IPS-18c (cell line): ENCODE measurements around the gene IRF8.
"Not testable (repeated sequence)": the region's sequence is repeated elsewhere in the genome, so short reads cannot be mapped to it uniquely, and the experiment has no call there.

Experiments used
- H3K4me3 ChIP-seq: 2 replicates; pipeline ENCODE4 v1.7.0; 2013; ENCODE audit warnings: low read depth, mild to moderate bottlenecking, low read length, moderate library complexity; ENCODE audit not compliant: insufficient read depth
- H3K9me3 ChIP-seq: one replicate; pipeline ENCODE4 v1.6.1; 2013; ENCODE audit warnings: mild to moderate bottlenecking, low read length, moderate library complexity; ENCODE audit not compliant: control insufficient read depth, insufficient read depth

Gene IRF8

DNA sequence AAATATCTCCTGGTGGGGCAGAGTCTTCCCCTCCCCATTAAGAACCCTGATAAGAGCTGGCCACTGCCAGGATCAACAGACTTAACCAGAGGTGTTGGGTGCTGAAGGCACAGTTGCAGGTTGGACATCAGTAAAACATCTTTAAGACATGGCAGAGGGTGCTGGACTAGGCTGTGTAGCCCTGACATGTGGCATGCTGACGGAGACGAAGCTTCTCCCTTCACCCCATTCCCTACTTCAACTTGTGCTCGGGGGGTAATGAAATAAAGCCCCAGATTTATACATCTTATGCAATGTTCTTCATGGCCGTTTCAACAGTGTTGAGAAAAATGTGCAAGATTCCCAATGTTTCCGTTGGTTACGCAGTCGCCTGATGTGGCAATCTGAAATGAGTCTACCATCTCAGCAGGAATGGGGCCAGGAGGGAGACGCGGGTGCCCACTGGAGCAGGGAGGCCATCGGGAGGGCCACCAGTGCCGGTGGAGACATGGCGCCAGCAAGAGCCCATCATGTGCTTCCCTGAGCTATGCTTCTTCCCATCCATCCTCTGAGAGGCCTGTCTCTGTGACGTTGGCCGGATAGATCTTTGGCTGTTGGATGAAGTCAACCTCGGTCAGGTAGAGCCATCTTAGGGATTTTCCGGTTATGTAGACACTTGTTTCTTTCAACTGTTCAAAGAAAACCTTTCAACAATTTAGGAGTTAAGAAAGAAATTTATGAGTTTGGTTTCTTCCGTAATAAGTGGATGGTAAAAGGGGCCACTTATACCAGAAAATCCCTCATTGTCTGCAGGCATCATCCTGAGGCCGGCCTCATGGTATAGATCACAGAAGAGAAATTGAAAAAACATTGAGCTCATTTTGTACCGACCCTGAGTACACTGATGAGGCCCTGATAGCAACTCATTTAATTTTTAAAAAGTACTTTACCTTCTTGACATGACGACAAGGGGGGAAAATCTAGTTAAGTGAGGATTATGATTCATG, 6.4 kb downstream of the IRF8 start:
- H3K9me3 ChIP-seq, result no peaks in the 10 kb centered on the region
- no peak overlapping the region; the same call in 1 of the 2 replicates for H3K4me3 ChIP-seq

DNA sequence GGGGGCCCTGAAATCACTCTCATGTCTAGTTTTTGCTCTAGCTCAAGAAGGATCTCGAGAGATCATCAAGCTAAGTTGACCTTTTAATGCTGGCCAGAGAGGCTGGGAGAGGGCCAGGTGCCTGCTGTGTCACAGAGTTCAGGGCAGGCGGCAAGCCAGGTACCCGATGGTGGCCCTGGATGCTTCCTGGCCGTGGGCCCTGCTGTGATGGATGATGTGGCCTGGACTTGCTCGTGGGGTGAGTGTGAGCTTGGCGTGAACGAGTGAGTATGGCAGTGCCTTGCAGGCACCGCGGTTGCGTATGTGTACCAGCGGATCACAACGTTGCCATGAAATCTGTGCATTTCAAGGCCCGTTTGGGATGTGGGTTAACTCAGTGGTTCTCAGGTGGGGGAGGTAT, 7.4 kb downstream of the IRF8 start:
- H3K9me3 ChIP-seq, result no peaks in the 10 kb centered on the region
- no peak overlapping the region for H3K4me3 ChIP-seq

DNA sequence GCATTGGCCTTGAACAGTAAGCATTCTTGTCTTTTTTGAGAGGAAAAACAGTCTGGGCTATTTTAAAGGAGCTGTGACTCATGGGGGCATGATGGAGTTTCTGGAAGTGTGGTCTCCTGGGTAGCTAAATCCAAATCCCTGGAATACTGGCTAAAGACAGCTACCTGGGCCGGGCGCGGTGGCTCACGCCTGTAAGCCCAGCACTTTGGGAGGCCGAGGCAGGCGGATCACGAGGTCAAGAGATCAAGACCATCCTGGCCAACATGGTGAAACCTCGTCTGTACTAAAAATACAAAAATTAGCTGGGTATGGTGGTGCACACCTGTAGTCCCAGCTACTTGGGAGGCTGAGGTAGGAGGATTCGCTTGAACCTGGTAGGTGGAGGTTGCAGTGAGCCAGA, 8.3 kb downstream of the IRF8 start:
- not testable (repeated sequence) for H3K4me3 ChIP-seq, H3K9me3 ChIP-seq

- H3K4me3 ChIP-seq, result no peak overlapping the region
- no peaks in the 10 kb centered on the region for H3K9me3 ChIP-seq
These were observed 9.5 kb downstream of the IRF8 start for GRCh38 chr16:85908444-85908843.

GRCh38 chr16:85908889-85909589, 10.1 kb downstream of the IRF8 start:
- H3K4me3 ChIP-seq, result no peak overlapping the region

GRCh38 chr16:85909932-85910853, 11.2 kb downstream of the IRF8 start:
- Histone ChIP-seq H3K9me3 (no peaks in the 10 kb centered on the region), H3K4me3 (no peak overlapping the region)

More at GRCh38 chr16:85908889-85909589, 10.1 kb downstream of the IRF8 start:
- no peaks in the 10 kb centered on the region for H3K9me3 ChIP-seq

GRCh38 chr16:85910854-85911247, 11.9 kb downstream of the IRF8 start:
- H3K9me3 ChIP-seq, result no peaks in the 10 kb centered on the region
- no peak overlapping the region for H3K4me3 ChIP-seq

DNA sequence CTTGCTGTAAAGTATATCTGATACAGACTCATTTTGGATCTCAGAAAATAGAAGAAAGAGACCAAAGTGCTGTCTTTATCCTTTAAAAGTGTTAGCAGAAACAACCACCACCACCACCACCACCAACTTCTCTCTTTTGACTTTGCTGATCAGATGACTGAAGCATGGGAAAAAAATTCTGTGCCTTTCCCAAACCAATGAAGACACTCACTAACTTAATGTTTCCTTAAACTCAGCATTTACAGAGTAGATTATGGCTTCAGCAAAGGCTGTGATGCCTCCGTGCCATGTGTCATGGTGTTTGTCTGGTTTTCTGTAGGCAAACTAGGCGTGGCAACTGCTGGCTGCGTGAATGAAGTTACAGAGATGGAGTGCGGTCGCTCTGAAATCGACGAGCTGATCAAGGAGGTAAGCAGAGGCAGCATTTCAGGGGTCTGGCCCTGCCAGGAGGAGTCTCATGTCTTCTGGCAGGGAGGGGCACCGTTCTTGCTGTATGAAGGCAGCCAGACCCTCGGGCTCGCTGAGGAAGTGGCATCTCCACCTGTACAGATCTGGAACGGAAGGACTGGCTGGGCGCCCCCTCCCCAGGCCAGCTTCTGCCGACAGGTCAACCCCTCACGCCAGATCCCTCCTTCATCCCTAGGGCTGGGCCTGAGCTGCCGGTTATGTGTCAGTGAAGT, 12.4 kb downstream of the IRF8 start:
- Histone ChIP-seq H3K4me3 (no peak overlapping the region), H3K9me3 (no peaks in the 10 kb centered on the region)

DNA sequence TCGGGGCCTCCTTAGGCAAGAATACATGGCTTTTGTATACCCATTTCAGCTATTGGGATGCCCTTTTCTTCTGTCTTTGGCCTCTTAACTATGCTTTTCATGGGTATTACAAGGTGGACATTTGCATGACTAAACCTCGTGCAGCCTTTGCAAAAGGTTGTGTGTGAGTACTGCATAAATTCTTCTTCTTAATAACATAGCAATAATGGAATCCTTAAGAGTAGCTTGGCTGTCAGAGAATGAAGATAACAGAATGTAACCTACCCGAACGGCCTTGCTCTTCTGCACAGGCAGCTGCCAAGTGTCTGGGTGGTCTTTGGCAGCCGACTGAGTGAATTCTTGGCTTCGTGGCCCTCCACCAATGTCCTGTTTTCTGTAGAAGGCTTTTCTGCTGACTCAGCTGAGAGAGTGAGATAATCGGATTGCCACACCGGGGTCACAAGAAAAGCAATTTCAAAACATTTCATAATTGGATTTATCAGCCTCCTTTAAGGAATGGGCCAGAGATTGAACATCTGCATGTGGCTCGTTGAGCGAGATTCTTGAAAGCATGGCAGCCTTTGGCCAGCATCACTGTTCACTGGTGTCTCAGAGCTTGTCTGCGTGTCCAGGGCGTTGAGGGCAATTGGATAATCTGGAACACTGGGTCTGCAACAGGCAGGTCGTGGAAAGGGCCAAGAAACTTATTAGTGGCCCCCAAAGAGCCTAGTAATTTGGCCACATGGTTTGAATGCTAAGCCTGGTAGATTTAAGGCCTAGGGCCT, 13.4 kb downstream of the IRF8 start:
- Histone ChIP-seq H3K4me3 (no peak overlapping the region), H3K9me3 (no peaks in the 10 kb centered on the region)

- no peak overlapping the region for H3K4me3 ChIP-seq
- no peaks in the 10 kb centered on the region for H3K9me3 ChIP-seq
These were observed 14.2 kb downstream of the IRF8 start for GRCh38 chr16:85913141-85913601.

DNA sequence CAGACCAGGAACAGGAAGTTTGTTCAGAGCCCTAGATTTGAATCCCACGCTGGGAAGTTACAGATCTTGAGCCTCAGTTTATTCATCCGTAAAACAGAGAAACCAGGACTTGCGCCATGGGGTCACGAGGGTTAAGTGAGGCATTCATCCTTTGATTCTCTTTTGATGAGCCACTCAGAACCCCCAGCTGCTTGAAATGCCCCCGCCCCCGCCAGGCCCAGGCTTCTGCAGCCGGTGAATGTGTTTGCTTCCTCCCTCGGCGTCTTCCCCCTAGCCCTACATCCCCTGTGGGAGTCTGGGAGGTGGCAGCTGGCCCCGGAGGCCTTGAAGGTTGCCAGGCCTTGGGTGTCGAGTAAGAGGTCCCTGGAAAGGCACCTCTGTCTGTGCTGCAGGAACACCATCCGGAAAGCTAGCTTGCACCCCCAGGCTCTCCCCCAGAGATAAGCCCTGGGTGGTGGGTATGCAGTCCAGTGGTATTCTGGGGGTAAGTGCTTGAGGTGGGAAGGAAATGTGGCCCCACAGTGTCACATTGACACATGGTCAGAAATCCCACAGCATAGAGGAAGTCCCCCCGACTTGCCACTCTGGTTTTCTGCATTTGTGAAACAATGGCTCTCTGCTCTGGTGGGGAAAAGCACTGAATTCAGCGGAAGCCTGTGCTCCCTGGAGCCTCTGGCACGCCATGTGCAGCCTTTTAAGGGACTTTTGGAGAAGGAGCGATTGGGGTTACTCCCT, 14.9 kb downstream of the IRF8 start:
- H3K4me3 ChIP-seq, result no peak overlapping the region

DNA sequence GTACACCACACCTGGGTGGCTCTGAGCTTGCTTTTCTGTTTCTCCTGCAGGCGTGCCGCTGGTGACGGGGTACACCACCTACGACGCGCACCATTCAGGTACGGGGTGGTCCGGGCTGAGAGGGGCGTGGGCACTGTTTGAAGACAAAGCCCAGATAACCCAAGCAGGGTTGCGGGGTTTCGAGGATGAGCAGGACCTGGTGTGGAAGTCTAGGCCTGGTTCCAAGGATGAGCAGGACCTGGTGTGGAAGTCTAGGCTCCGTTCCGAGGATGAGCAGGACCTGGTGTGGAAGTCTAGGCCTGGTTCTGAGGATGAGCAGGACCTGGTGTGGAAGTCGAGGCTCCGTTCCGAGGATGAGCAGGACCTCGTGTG, 15.4 kb downstream of the IRF8 start:
- no peak overlapping the region for H3K4me3 ChIP-seq
- no peaks in the 10 kb centered on the region for H3K9me3 ChIP-seq

More for the DNA sequence above, 14.9 kb downstream of the IRF8 start:
- no peaks in the 10 kb centered on the region for H3K9me3 ChIP-seq

- Histone ChIP-seq H3K9me3 (no peaks in the 10 kb centered on the region), H3K4me3 (no peak overlapping the region)
These were observed 16.3 kb downstream of the IRF8 start for GRCh38 chr16:85915125-85915845.

DNA sequence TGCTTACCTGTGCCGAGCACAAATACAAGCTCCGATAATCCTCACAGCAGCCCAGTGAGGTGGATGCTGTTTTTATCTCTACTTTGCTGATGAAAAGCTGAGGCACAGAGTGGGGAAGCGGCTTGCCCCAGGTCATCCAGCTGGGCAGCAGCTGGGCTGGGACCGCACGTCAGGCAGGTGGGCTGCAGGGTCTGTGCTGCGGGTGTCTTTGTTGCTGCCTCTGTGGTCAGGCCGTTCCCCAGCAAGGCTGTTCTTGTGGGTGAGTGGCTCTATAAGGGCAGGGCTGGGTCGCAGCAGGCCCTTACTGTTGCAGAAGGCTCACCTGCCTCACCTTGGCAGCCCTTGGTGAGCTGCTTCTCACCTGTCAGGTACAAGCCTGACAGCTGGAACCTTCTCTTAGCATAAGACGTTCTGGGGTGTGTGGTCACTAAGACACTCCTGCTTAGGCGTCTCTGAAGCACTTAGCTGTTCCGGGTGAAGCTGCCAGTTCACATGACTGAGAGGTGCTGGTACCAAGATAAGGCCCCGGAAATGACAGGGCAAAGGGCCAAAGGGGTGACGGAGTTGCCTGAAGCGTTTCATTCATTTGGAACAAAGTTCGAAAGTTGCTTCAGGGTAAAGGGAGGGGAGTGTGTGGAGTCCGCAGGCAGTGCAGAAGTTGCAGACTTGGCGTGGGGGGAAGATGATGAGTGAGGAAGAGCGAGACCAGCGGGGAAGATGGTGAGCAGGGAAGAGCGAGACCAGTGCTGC, 17.4 kb downstream of the IRF8 start:
- no peak overlapping the region for H3K4me3 ChIP-seq
- no peaks in the 10 kb centered on the region for H3K9me3 ChIP-seq
